Left ventricle myocardium inferior (tissue), 1 donor: ENCODE measurements around the gene TEAD4. TPM values are rescaled to one million over a fixed set of nuclear protein-coding genes. Genes with fewer than 3 reads are reported as not detected.
A peak's percentile ranks its signal among the peaks of the same experiment; 100 is the strongest.

Experiments
- DNase-seq: peaks from one replicate; pipeline ENCODE4 v3.0.0-alpha.2; 2020
- H3K27ac ChIP-seq: fragments of 200-600 bp; replicated peaks from 2 replicates; pipeline ENCODE4 v1.8.0; 2021
- H3K27me3 ChIP-seq: fragments of 200-600 bp; 2 replicates; pipeline ENCODE4 v1.8.0; 2021; ENCODE audit warnings: low read depth
- H3K36me3 ChIP-seq: fragments of 200-600 bp; 2 replicates; pipeline ENCODE4 v1.8.0; 2021
- H3K4me1 ChIP-seq: fragments of 200-600 bp; 2 replicates; pipeline ENCODE4 v1.8.0; 2021
- H3K4me3 ChIP-seq: fragments of 200-600 bp; 2 replicates; pipeline ENCODE4 v1.8.0; 2021; ENCODE audit warnings: mild to moderate bottlenecking, moderate library complexity
- H3K9me3 ChIP-seq: fragments of 200-600 bp; replicated peaks from 2 replicates; pipeline ENCODE4 v1.8.0; 2021
- intact Hi-C: fragments of 100-400 bp; cut with micrococcal nuclease; formaldehyde crosslinking; loops from one replicate; pipeline ENCODE4 v1.11.0; 2022
- total RNA-seq: library from RNA; stranded (reverse); fragmentation: NEBNext Ultra II Directional; extraction: Animal tissue kit (Norgen Biotek cat#: 25700); gene quantifications from one replicate; pipeline ENCODE4 v1.2.1, GENCODE V29; 2021
- TF ChIP-seq, protein P1 (sequence below): fragments of 200-600 bp; IDR thresholded peaks from 2 replicates; pipeline ENCODE4 v1.8.0; 2021; ENCODE audit warnings: antibody characterized with exemption, mild to moderate bottlenecking, borderline replicate concordance
- donor health status: DM: no; HTN: yes; CAD: no; lungs with severe emphysema.

Gene TEAD4
- total RNA-seq, 1 donor from 2014 or later = 6.7 TPM

DNA sequence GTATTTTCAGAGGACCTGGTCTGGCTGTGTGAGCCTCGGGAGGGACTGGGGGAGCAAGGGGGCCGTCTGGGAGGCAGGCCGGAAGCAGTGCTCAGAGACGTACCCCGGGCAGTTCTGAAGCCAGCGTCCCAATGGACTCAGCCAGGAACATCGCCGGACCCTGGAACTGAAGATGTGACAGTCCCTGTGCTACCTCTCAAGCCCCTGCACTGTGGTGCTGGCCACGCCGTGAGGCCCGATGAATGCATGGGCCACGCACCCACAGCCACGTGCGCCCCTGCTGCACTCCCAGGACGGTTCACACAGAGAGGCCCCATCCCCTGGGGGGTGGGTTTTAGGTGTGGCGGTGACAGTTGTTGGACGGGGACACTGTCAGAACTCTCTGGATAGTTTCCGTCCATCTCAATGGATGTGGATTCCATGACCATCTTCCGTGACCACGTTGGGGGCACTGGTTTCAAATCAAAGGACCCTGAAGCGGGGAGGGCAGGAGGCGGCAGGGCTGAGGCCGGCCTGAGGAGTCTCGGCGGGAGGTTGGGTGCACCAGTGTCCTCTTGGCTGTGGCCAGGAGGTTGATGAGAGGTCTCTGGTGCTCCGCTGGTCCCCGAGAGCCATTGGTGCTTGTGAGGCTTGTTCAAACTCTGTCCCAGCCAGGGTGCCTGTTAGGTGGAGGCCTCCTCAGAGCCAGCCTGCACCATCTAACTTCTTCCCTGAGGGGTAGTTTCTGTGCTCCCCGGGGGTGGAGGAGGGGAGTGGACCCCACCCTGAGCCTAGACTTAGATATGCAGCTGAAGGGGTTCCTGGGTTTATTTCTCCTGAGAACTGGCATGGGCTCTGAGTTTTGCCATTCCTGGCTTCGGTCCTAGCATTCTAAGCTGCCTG, 81.7 kb downstream of the TEAD4 start:
- Histone ChIP-seq H3K27ac (no peak overlapping the region), H3K36me3 (no peaks in the 10 kb centered on the region), H3K27me3 (no peaks in the 10 kb centered on the region), H3K4me1 (peaks cover 47% of the 10 kb centered on the region), H3K9me3 (no peaks in the 10 kb centered on the region), H3K4me3 (no peak overlapping the region)
- intact Hi-C loops = no loop called here
- no peak for DNase-seq
- TF ChIP-seq, protein P1, sequence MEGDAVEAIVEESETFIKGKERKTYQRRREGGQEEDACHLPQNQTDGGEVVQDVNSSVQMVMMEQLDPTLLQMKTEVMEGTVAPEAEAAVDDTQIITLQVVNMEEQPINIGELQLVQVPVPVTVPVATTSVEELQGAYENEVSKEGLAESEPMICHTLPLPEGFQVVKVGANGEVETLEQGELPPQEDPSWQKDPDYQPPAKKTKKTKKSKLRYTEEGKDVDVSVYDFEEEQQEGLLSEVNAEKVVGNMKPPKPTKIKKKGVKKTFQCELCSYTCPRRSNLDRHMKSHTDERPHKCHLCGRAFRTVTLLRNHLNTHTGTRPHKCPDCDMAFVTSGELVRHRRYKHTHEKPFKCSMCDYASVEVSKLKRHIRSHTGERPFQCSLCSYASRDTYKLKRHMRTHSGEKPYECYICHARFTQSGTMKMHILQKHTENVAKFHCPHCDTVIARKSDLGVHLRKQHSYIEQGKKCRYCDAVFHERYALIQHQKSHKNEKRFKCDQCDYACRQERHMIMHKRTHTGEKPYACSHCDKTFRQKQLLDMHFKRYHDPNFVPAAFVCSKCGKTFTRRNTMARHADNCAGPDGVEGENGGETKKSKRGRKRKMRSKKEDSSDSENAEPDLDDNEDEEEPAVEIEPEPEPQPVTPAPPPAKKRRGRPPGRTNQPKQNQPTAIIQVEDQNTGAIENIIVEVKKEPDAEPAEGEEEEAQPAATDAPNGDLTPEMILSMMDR = no peak

DNA sequence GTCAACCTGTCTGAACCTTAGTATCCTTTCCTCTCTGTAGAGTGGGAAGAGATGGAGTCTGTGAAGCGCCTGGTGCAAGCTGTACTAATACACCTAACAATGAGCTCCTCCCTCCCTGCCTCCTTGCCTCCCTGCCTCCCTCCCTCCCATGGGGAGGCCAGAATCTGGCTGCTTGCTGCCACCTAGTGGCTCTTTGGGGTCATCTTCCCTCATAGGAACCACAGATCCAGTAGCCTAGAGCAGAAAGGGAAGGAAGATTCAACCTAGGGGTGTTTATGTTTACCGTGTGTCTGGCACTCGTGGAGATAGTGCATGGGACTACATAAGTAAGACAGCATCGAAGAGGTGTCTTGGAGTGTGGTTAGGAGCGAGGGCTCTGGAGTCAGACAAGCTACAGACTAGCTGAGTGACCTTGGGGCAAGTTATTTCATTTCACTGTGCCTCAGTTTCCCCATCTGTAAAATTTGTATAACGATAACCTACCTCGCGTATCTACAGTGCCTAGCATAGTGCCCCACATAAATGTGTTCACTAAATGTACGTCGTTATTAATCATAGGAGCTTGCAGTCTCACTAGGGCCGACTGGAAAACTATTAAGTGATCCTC, 82.5 kb downstream of the TEAD4 start:
- no peaks in the 10 kb centered on the region for H3K27me3 ChIP-seq
- TF ChIP-seq, protein P1 = peak; percentile 73
- H3K4me1 ChIP-seq = peaks cover 46% of the 10 kb centered on the region
- H3K36me3 ChIP-seq = no peaks in the 10 kb centered on the region
- H3K9me3 ChIP-seq = no peaks in the 10 kb centered on the region
- H3K27ac ChIP-seq = peak overlapping the region; percentile 54
- H3K4me3 ChIP-seq = no peak overlapping the region
- intact Hi-C loops = no loop called here
- DNase-seq = no peak

DNA sequence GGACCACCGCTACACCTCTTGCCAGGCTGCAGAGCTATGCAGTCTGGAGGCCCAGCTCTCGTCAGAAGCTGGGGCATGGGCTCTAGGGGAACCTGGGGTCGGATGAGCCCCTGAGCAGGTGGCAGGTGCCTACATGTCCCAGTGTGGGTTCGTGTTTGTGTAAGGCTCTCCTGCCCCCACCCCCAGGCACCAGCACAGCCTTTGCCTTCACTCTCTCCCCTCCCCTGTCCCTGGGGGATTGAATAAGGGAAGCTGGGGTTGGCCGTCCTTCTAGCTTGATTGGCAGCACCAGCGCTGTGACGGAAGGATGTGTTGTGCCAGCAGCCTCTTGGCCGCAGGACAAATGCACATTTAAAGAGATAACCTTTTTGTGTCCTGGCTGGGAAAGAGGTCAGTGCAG, 83.2 kb downstream of the TEAD4 start:
- intact Hi-C loops = no loop called here
- H3K4me3 ChIP-seq = no peak overlapping the region
- H3K27ac ChIP-seq = peak overlapping the region; percentile 54
- DNase-seq = peak; percentile 67
- no peaks in the 10 kb centered on the region for H3K27me3 ChIP-seq
- no peaks in the 10 kb centered on the region for H3K36me3 ChIP-seq
- no peaks in the 10 kb centered on the region for H3K9me3 ChIP-seq
- H3K4me1 ChIP-seq = peaks cover 53% of the 10 kb centered on the region
- TF ChIP-seq, protein P1 = no peak

DNA sequence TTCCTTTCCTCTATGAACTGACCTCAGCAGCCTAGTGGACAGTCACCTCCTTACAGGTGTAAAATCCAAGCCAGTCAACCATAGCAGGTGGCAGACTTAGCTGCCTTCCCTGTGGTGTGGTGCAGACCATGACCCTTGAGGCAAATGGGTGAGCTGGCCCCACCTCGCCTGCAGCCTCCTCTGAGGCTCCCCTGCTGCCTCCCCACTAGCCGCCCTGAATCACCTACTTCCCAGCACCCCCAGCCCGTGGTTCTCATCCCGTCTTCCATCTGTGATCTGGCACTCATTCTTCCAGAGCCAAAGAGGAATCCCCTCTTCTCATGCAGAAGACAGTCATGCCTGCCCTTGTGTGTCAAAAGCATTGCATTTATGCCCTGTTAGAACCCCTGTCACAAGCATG, 83.6 kb downstream of the TEAD4 start:
- Histone ChIP-seq H3K36me3 (no peaks in the 10 kb centered on the region), H3K27ac (peak overlapping the region; percentile 48), H3K27me3 (no peaks in the 10 kb centered on the region), H3K9me3 (no peaks in the 10 kb centered on the region), H3K4me3 (no peak overlapping the region), H3K4me1 (peaks cover 57% of the 10 kb centered on the region)
- intact Hi-C loops = no loop called here
- DNase-seq = no peak
- TF ChIP-seq, protein P1 = no peak

DNA sequence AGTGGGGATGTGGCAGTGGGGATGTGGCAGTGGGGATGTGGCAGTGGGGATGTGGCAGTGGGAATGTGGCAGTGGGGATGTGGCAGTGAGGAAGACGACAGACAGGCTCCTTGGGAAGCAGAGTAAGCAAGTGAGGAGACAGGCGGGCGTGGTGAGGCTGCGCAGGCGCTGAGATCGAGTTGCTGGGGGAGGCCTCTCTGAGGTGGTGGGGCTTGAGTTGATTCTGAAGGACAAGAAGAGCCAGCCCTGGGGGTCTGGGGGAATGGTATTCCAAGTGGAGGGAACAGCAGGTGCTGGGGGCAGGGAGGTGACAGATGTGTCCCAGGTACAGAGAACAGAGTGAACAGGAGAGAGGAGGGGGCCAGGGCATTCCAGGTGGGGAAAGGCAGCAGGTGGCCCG, 84.2 kb downstream of the TEAD4 start:
- no peak overlapping the region for H3K4me3 ChIP-seq
- H3K27ac ChIP-seq = no peak overlapping the region
- intact Hi-C loops = no loop called here
- DNase-seq = no peak
- H3K9me3 ChIP-seq = no peaks in the 10 kb centered on the region
- no peaks in the 10 kb centered on the region for H3K27me3 ChIP-seq
- peaks cover 61% of the 10 kb centered on the region for H3K4me1 ChIP-seq
- H3K36me3 ChIP-seq = no peaks in the 10 kb centered on the region
- TF ChIP-seq, protein P1 = no peak
